GM19240 (cell line): Measurements from ENCODE around the gene TDRD3.
A peak's percentile ranks its signal among the peaks of the same experiment; 100 is the strongest.

Source experiments
- DNase-seq: peaks from one replicate; pipeline ENCODE4 v3.0.0; 2011; ENCODE audit warnings: low spot score; ENCODE audit not compliant: insufficient read length

Gene TDRD3

GRCh38 chr13:60448907-60449510 lies 52.0 kb downstream of the TDRD3 start:
- peak; percentile 4 for DNase-seq

GRCh38 chr13:60453490-60453889 lies 56.5 kb downstream of the TDRD3 start:
- no peak for DNase-seq

- DNase-seq, result no peak
Measured at GRCh38 chr13:60454425-60454824, 57.4 kb downstream of the TDRD3 start.

- DNase-seq, result no peak
Measured at GRCh38 chr13:60463787-60464186, 66.8 kb downstream of the TDRD3 start.

- DNase-seq, result no peak
Measured at GRCh38 chr13:60467098-60467497, 70.1 kb downstream of the TDRD3 start.

- DNase-seq, result no peak
Measured at GRCh38 chr13:60479273-60479672, 82.3 kb downstream of the TDRD3 start.

- DNase-seq, result no peak
Measured at GRCh38 chr13:60482012-60482411, 85.0 kb downstream of the TDRD3 start.

- DNase-seq, result no peak
Measured at GRCh38 chr13:60484865-60485264, 87.8 kb downstream of the TDRD3 start.

GRCh38 chr13:60491531-60491930 lies 94.5 kb downstream of the TDRD3 start:
- DNase-seq, result no peak

- DNase-seq, result no peak
Measured at GRCh38 chr13:60492187-60492586, 95.2 kb downstream of the TDRD3 start.

- no peak for DNase-seq
Measured at GRCh38 chr13:60494296-60494695, 97.3 kb downstream of the TDRD3 start.

GRCh38 chr13:60501236-60501635 lies 104.2 kb downstream of the TDRD3 start:
- no peak for DNase-seq

GRCh38 chr13:60509601-60510386 lies 112.8 kb downstream of the TDRD3 start:
- DNase-seq, result no peak

GRCh38 chr13:60511637-60512036 lies 114.6 kb downstream of the TDRD3 start:
- DNase-seq, result no peak

- DNase-seq, result no peak
Measured at GRCh38 chr13:60514891-60515290, 117.9 kb downstream of the TDRD3 start.

- DNase-seq, result no peak
Measured at GRCh38 chr13:60519496-60519895, 122.5 kb downstream of the TDRD3 start.

GRCh38 chr13:60520902-60521569 lies 124.0 kb downstream of the TDRD3 start:
- DNase-seq, result no peak

- DNase-seq, result no peak
Measured at GRCh38 chr13:60538566-60538965, 141.5 kb downstream of the TDRD3 start.

GRCh38 chr13:60540276-60540675 lies 143.3 kb downstream of the TDRD3 start:
- no peak for DNase-seq

GRCh38 chr13:60562096-60562780 lies 165.2 kb downstream of the TDRD3 start:
- no peak for DNase-seq

- DNase-seq, result no peak
Measured at GRCh38 chr13:60571571-60571970, 174.6 kb downstream of the TDRD3 start.
